HG02840 (cell line): ENCODE measurements around the gene TTLL11.

Experiments
- ATAC-seq: cut with Tn5 transposase; IDR thresholded peaks from one replicate; pipeline ENCODE4 v1.9.1; 2021; ENCODE audit warnings: mild to moderate bottlenecking, moderate library complexity, moderate number of reproducible peaks; ENCODE audit not compliant: unreplicated experiment, low FRiP score

The TTLL11 gene

DNA sequence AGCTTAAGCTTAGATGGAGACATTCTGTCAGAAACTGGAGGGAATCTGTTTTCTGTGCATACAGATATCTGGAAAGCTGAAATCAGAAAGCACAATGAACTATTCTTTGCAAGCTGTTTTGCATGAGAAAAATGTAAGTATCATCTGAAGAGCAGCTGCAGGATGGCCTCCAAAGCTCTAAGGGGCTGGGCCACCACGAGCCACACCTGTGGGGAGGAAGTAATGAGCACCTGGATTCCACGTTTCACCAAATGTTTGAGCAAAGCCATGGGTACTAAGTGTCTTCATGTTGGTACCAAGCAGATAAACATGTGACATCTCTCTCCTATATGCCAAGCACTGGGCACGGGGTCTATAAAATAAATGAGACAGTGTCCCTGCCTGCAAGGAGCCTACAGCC, 199.3 kb downstream of the TTLL11 start:
- no peak for ATAC-seq

- no peak for ATAC-seq
Observed at GRCh38 chr9:121892706-121893105, 200.4 kb downstream of the TTLL11 start.

- ATAC-seq = no peak
Observed at GRCh38 chr9:121890746-121891145, 202.4 kb downstream of the TTLL11 start.

DNA sequence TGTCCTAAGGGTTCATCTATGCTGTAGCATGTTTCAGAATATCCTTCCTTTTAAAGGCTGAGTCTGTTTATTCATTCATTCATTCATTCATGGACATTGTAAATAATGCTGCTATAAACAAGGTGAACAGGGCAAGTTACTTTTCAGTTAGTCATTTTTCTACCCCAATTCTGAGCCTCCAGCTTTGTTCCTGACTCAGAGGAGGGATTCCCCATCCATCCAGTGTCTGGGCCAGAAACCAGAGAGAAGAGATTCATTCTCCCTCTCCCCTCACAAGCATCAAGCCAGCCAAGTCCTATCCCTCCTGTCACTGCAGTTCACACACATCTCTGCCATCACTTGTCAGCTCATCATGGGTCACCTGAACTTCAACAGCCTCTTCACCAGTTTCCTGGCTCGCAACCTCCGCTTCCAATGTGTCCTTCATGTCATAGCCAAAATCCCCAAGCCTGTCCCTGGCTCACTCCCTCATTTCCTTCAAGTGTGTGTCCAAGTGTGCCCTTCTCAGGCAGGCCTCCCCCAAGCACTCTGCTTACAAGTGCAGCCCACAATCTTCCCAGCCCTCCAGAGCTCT, 203.0 kb downstream of the TTLL11 start:
- ATAC-seq = no peak

DNA sequence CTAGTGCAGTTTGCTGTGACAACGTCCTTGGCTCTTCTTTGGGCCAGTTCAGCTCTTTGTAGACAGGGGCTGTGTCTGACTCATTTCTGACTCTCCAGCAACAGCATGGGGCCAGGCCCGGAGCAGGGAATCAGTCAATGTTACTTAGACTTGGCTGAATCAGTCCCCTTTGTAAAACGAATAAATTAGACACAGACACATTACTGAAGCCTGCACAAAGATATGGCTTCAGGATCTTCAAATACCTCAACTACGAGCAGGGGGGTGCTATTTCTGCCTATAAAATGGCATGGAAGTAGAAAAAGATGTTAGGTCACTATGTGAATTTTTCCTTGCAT, 204.7 kb downstream of the TTLL11 start:
- ATAC-seq = no peak

GRCh38 chr9:121887553-121888437, 205.3 kb downstream of the TTLL11 start:
- ATAC-seq = no peak

- ATAC-seq = no peak
Observed at GRCh38 chr9:121886759-121887485, 206.2 kb downstream of the TTLL11 start.

GRCh38 chr9:121885345-121885901, 207.7 kb downstream of the TTLL11 start:
- no peak for ATAC-seq

DNA sequence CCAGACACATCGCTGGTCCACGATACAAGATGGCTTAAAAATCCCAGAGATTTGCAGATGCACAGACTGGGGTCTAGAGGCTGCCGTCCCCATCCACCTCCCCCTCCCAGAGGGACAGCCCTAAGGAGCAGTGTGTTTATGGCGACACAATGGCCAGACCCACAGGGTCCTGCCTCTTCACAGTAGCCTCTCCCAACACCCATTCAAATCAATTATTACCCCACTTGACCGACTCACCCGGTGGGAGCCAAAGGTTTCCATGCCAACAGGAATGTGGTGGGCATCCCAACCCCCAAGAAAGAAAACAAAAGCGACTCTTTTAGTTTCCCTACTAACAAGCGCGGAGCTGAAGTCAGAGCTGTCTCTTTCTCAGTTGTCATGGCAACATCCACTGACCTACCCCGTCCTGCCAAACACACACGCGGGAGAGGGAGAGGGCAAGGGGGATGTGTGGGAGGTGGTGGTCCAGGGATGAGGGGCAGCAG, 209.0 kb downstream of the TTLL11 start:
- ATAC-seq = no peak

DNA sequence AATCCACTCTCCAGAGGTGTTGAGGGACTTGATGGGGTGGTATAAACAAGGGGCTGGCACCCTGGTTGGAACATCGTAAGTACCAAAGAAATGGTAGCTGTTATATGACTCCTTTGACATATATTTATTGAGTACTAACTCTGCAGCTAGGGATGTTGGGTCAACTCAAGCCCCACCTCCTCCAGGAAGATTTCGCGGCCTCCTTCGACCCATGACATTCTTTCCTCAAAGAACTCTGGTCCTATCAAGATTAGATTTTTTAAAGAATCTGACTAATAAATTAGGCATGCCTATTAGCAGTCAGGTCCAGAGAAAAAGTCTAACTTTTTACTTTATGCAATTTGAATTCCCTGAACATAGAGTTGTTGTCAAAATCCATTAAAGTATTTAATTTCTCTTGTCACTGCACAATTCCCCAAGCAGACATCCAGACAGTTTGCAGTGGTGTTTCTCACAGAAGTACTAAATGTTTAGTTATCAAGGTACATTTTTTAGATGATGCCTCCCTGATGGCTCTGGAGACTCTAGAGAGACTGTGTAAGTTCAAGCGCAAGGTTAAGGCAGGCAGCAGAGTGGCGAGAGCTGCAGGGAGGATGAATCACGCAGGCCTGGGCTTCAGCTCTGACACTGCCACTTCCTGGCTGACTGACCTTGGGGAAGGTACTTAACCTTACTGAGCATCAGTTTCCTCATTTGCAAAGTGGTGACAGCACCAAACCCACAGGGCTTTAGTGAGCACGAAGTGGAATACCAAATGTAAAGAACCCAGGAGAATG, 209.6 kb downstream of the TTLL11 start:
- ATAC-seq = no peak

DNA sequence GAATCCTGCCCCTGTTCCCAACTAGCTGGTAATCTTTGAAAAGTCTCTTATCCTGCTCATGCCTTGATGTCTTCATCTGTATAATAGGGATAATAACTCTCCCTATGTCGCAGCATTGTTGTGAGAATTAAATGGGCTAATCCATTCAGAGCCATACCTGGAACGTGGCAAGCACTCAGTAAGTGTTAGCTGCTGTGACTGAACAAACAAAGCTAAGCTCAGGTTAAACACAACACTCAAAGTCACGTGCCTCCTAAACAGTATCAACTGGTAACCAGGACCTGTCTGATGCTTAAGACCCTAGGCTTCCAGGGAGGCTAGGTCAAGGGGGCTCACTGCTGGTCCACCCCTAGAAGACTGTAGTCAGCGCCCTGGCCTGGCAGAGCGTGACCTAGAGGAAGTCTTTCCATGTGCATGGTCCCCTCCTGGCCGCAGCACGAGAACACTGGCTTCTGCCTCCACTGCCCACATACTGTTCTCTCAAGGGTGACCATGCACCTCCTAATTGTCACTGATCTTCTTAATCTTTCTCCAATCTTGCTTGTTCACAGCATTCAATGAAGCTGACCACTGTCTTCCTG, 211.1 kb downstream of the TTLL11 start:
- ATAC-seq = no peak

- no peak for ATAC-seq
Observed at GRCh38 chr9:121880343-121880898, 212.7 kb downstream of the TTLL11 start.

- no peak for ATAC-seq
Observed at GRCh38 chr9:121878271-121878822, 214.8 kb downstream of the TTLL11 start.

GRCh38 chr9:121876658-121877271, 216.3 kb downstream of the TTLL11 start:
- ATAC-seq = no peak

DNA sequence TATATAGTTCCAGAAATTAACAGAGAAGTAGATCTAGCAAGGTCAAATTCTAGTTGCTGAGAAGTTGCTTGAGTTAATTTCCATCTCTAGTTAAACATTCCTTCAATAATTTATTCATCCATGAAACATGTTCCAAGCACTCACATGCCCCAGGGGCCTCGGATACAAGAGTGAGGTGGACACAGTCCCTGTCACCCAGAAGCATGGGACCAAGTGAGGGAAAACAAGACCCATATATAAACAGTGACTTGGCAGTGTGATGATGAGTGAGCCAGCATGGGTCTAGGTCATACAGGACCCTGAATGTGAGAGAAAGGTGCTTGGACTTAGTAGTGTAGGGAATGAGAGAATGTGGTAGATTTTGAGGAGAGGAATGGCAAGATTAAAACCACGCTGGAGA, 216.9 kb downstream of the TTLL11 start:
- ATAC-seq = no peak

- no peak for ATAC-seq
Observed at GRCh38 chr9:121874524-121874923, 218.6 kb downstream of the TTLL11 start.

DNA sequence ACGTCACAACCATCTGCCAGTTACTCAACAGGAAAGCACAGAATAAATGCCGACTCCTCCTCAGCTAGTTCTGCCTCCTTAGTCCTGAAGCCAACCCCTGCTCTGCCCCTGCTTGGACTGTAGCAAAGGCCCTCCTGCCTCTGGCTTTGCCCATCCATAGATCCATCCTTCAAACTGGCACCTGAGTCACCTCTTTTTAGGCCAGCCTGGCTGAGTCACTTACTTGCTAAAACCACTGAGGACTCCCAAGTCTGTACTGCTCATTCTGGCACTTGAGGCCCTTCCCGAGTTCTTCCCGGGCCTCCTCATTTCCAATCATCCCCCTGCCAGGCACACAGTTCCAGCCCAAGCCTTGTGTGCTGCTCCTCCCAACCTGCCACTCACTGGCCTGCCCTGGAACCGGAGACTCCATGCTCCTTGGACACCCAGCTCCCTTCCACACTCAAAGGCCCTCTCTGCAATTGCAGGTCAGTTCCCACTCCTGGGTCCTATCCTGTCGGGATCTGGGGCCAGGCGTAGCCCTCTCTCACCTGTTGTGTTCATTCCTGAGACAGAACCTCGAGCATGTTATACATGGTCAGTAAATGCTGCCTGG, 221.6 kb downstream of the TTLL11 start:
- no peak for ATAC-seq

GRCh38 chr9:121870271-121870670, 222.8 kb downstream of the TTLL11 start:
- no peak for ATAC-seq

DNA sequence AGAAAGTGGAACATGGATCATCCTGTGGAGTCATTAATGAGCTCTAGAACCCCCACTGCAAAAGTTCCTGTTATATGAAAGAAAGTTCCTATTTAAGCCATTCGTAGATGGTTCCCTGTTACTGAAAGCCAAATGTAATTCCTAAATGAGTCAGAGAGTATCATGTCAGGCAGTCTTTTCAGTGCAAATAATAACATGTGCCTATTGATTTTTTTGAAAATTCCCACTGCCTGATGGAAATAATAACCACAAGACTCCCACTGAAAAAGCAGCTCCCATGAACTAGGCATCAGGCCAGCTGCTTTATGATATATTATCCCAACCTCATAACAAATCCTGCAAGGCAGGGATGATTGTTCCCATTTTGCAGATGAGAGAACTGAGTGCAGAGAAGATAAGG, 224.5 kb downstream of the TTLL11 start:
- ATAC-seq = no peak
